MM.1S (cell line): Measurements from ENCODE around the gene WDR83.

Experiments used
- DNase-seq: peaks from one replicate; pipeline ENCODE4 v3.0.0-alpha.2; 2015
- H2AFZ ChIP-seq: fragments of 300-600 bp; sonication (generic); 2 replicates; pipeline ENCODE4 v1.6.0; 2016; ENCODE audit warnings: antibody characterized with exemption, low read length
- H3F3A ChIP-seq: fragments of 300-600 bp; sonication (generic); 2 replicates; pipeline ENCODE4 v1.6.1; 2016; ENCODE audit warnings: mild to moderate bottlenecking, antibody characterized with exemption, low read length, moderate library complexity, mixed read lengths; ENCODE audit not compliant: insufficient read depth
- H3K27ac ChIP-seq: fragments of 300-600 bp; sonication (generic); 2 replicates; pipeline ENCODE4 v1.5.1; 2016; ENCODE audit warnings: mild to moderate bottlenecking, low read length
- H3K27me3 ChIP-seq: fragments of 300-600 bp; sonication (generic); replicated peaks from 2 replicates; pipeline ENCODE4 v1.6.0; 2016; ENCODE audit warnings: low read length; ENCODE audit not compliant: insufficient read depth
- H3K36me3 ChIP-seq: fragments of 300-600 bp; sonication (generic); replicated peaks from 2 replicates; pipeline ENCODE4 v1.6.1; 2016; ENCODE audit warnings: mild to moderate bottlenecking, low read length, mixed read lengths; ENCODE audit not compliant: insufficient read depth
- H3K4me1 ChIP-seq: fragments of 300-600 bp; sonication (generic); 2 replicates; pipeline ENCODE4 v1.6.1; 2016; ENCODE audit warnings: low read length, mixed read lengths
- H3K4me2 ChIP-seq: fragments of 300-600 bp; sonication (generic); 2 replicates; pipeline ENCODE4 v1.6.0; 2016; ENCODE audit warnings: low read depth, low read length
- H3K4me3 ChIP-seq: fragments of 300-600 bp; sonication (generic); 2 replicates; pipeline ENCODE4 v1.5.1; 2016; ENCODE audit warnings: low read length, mixed read lengths
- H3K79me2 ChIP-seq: fragments of 300-600 bp; sonication (generic); 2 replicates; pipeline ENCODE4 v1.6.1; 2016; ENCODE audit warnings: mixed run types, low read length, mixed read lengths
- H3K9ac ChIP-seq: fragments of 300-600 bp; sonication (generic); 2 replicates; pipeline ENCODE4 v1.6.1; 2016; ENCODE audit warnings: low read length, mixed read lengths
- H3K9me2 ChIP-seq: fragments of 300-600 bp; sonication (generic); replicated peaks from 2 replicates; pipeline ENCODE4 v1.6.1; 2016; ENCODE audit warnings: mild to moderate bottlenecking, low read length, mixed read lengths; ENCODE audit not compliant: insufficient read depth
- H3K9me3 ChIP-seq: fragments of 300-600 bp; sonication (generic); replicated peaks from 2 replicates; pipeline ENCODE4 v1.6.1; 2016; ENCODE audit warnings: mild to moderate bottlenecking, low read length, mixed read lengths; ENCODE audit not compliant: insufficient read depth
- H4K20me1 ChIP-seq: fragments of 300-600 bp; sonication (generic); 2 replicates; pipeline ENCODE4 v1.6.1; 2016; ENCODE audit warnings: mild to moderate bottlenecking, low read length, moderate library complexity, mixed read lengths; ENCODE audit not compliant: insufficient read depth
- CTCF ChIP-seq: fragments of 300-600 bp; sonication (generic); IDR thresholded peaks from 2 replicates; pipeline ENCODE4 v1.5.1; 2016; ENCODE audit warnings: antibody characterized with exemption, low read length, mixed read lengths
- EZH2 ChIP-seq: fragments of 300-600 bp; sonication (generic); optimal IDR thresholded peaks from 2 replicates; pipeline ENCODE3; 2017; ENCODE audit warnings: low read depth, mild to moderate bottlenecking, antibody characterized with exemption, low read length, mixed read lengths
- EZH2phosphoT487 ChIP-seq: fragments of 300-600 bp; sonication (generic); IDR thresholded peaks from 2 replicates; pipeline ENCODE4 v1.6.1; 2018; ENCODE audit warnings: antibody characterized with exemption, low read length

WDR83 gene

GRCh38 chr19:12648088-12648487 is 18.5 kb upstream of the WDR83 start:
- H3K4me2 ChIP-seq, result no peak overlapping the region
- H3K79me2 ChIP-seq, result no peaks in the 10 kb centered on the region
- TF ChIP-seq EZH2phosphoT487 (no peak), CTCF (no peak), EZH2 (no peak)
- H3K27me3 ChIP-seq, result no peaks in the 10 kb centered on the region
- no peak overlapping the region for H2AFZ ChIP-seq
- H3K4me1 ChIP-seq, result no peaks in the 10 kb centered on the region
- no peak for DNase-seq
- no peak overlapping the region for H3K4me3 ChIP-seq
- H3K9ac ChIP-seq, result no peak overlapping the region
- H4K20me1 ChIP-seq, result no peaks in the 10 kb centered on the region
- H3F3A ChIP-seq, result no peaks in the 10 kb centered on the region
- H3K9me2 ChIP-seq, result no peaks in the 10 kb centered on the region
- no peaks in the 10 kb centered on the region for H3K9me3 ChIP-seq
- H3K27ac ChIP-seq, result no peak overlapping the region
- H3K36me3 ChIP-seq, result no peaks in the 10 kb centered on the region

- Histone ChIP-seq H4K20me1 (no peaks in the 10 kb centered on the region), H3K4me1 (no peaks in the 10 kb centered on the region), H3K9me2 (no peaks in the 10 kb centered on the region), H3F3A (no peaks in the 10 kb centered on the region), H3K27ac (no peak overlapping the region), H3K4me3 (no peak overlapping the region), H3K27me3 (no peaks in the 10 kb centered on the region), H3K9ac (no peak overlapping the region), H3K79me2 (no peaks in the 10 kb centered on the region), H3K9me3 (no peaks in the 10 kb centered on the region), H3K4me2 (no peak overlapping the region), H2AFZ (no peak overlapping the region), H3K36me3 (no peaks in the 10 kb centered on the region)
- TF ChIP-seq EZH2phosphoT487, result no peak
- no peak for TF ChIP-seq CTCF
- TF ChIP-seq EZH2, result no peak
- DNase-seq, result no peak
Observed at GRCh38 chr19:12649941-12650340, 16.7 kb upstream of the WDR83 start.

- Histone ChIP-seq H3K27ac (no peak overlapping the region), H3K36me3 (no peaks in the 10 kb centered on the region), H3K9me3 (no peaks in the 10 kb centered on the region), H3F3A (no peaks in the 10 kb centered on the region), H3K4me3 (no peak overlapping the region), H3K79me2 (no peaks in the 10 kb centered on the region), H3K27me3 (no peaks in the 10 kb centered on the region), H4K20me1 (no peaks in the 10 kb centered on the region), H2AFZ (no peak overlapping the region), H3K4me2 (no peak overlapping the region), H3K9ac (no peak overlapping the region), H3K4me1 (no peaks in the 10 kb centered on the region), H3K9me2 (no peaks in the 10 kb centered on the region)
- no peak for DNase-seq
- TF ChIP-seq EZH2phosphoT487 (no peak), CTCF (no peak), EZH2 (no peak)
Observed at GRCh38 chr19:12652219-12652618, 14.4 kb upstream of the WDR83 start.
